Measurements from ENCODE around the gene SPRR2A. TPM values are rescaled to one million over a fixed set of nuclear protein-coding genes. Genes with fewer than 3 reads are reported as not detected.

Gene SPRR2A
- total and polyA plus RNA-seq, 2 of the 13 experiments (the other 11 are each of a cell fraction or from before 2014, with no cell fraction given), result not detected

- ChIA-PET CTCF (ENCODE audit: low intra/inter-chr PET ratio, low total read pairs) (no interaction called here), POLR2A (no interaction called here)
- BruUV-seq (replicated peaks), result no TSS peak
- Histone ChIP-seq H2AFZ (ENCODE audit: low read length) (no peak overlapping the region), H3K27ac (ENCODE audit: extremely low read length, insufficient read depth, low read length) (no peak overlapping the region), H3K4me3 (replicated peaks in 1 of 3; ENCODE audit: insufficient read depth in 1 of 3, low read depth in 2 of 3, low read length in 3 of 3) (no peak overlapping the region), H3K4me2 (ENCODE audit: low read depth, low read length) (no peak overlapping the region), H3K9me3 (ENCODE audit: low read length) (no peaks in the 10 kb centered on the region), H3K27me3 (ENCODE audit: control insufficient read depth in 1 of 2, insufficient read depth in 2 of 2, low read length in 2 of 2) (no peaks in the 10 kb centered on the region), H3K9ac (ENCODE audit: insufficient read depth, low read depth, low read length) (no peak overlapping the region), H3K4me1 (ENCODE audit: insufficient read depth, low read length) (no peaks in the 10 kb centered on the region), H3K36me3 (replicated peaks in 1 of 2; ENCODE audit: control insufficient read depth in 1 of 2, insufficient read depth in 2 of 2, low read length in 2 of 2) (no peaks in the 10 kb centered on the region), H4K20me1 (ENCODE audit: insufficient read depth, low read length) (no peaks in the 10 kb centered on the region), H3K79me2 (ENCODE audit: insufficient read depth, low read length) (no peaks in the 10 kb centered on the region)
- TF ChIP-seq ZNF616 (CRISPR knock-in tag; IDR thresholded peaks at IDR 0.05; ENCODE audit: low read depth) (no peak), KDM6A (CRISPR knock-in tag; IDR thresholded peaks at IDR 0.05; ENCODE audit: low read depth) (no peak), DMAP1 (CRISPR knock-in tag; IDR thresholded peaks at IDR 0.05) (no peak), ZNF318 (CRISPR knock-in tag; IDR thresholded peaks at IDR 0.05) (no peak)
- TF ChIP-seq, protein P1, sequence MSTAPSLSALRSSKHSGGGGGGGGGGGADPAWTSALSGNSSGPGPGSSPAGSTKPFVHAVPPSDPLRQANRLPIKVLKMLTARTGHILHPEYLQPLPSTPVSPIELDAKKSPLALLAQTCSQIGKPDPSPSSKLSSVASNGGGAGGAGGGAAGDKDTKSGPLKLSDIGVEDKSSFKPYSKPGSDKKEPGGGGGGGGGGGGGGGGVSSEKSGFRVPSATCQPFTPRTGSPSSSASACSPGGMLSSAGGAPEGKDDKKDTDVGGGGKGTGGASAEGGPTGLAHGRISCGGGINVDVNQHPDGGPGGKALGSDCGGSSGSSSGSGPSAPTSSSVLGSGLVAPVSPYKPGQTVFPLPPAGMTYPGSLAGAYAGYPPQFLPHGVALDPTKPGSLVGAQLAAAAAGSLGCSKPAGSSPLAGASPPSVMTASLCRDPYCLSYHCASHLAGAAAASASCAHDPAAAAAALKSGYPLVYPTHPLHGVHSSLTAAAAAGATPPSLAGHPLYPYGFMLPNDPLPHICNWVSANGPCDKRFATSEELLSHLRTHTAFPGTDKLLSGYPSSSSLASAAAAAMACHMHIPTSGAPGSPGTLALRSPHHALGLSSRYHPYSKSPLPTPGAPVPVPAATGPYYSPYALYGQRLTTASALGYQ (CRISPR knock-in tag; IDR thresholded peaks at IDR 0.05), result no peak
- DNase-seq (ENCODE audit: low spot score) (no peak), ATAC-seq (no peak), FAIRE-seq (no peak)
- intact Hi-C loops (cut with micrococcal nuclease; ENCODE audit: unreplicated experiment), result no loop called here
- in situ Hi-C loops (cut with HindIII; ENCODE audit: extremely low pct_ligation_motif_present, low pct_unique_long_range_greater_than_20kb), result no loop called here
Observed at GRCh38 chr1:153095764-153096163, 38.5 kb upstream of the SPRR2A start.

Data from HepG2 (cell line).